Measurements from ENCODE around the gene ZNF710.

ZNF710 gene

GRCh38 chr15:90040618-90041017 is 39.5 kb downstream of the ZNF710 start:
- no peak for DNase-seq

GRCh38 chr15:90042356-90042755 is 41.2 kb downstream of the ZNF710 start:
- DNase-seq = no peak

GRCh38 chr15:90042766-90043529 is 41.8 kb downstream of the ZNF710 start:
- DNase-seq = no peak

GRCh38 chr15:90043530-90044010 is 42.4 kb downstream of the ZNF710 start:
- DNase-seq = no peak

- DNase-seq = no peak
These were observed 43.1 kb downstream of the ZNF710 start for GRCh38 chr15:90044191-90044590.

DNA sequence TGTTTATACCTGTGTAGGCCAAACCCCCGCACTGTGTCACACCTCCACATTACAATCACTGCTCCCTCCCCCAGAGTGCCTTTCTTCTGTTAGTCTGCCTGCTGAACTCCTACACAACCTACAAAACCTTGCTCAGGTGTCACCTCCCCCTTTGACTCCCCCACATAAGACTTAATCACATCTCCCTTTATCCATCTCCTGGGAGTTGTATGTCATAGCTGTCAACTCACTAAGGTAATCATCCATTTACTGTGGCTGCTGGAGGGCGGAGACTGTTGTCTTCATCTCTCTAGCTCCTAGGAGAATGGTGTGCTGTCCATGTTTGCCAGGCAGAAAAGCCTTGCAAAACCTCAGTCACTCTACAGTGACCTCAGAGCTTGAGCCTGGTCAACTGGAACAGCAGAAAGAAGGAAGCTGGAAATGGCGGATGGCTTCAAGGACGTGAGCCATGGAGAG is 43.8 kb downstream of the ZNF710 start:
- no peak for DNase-seq

- DNase-seq = no peak
These were observed 45.2 kb downstream of the ZNF710 start for GRCh38 chr15:90046289-90046688.

DNA sequence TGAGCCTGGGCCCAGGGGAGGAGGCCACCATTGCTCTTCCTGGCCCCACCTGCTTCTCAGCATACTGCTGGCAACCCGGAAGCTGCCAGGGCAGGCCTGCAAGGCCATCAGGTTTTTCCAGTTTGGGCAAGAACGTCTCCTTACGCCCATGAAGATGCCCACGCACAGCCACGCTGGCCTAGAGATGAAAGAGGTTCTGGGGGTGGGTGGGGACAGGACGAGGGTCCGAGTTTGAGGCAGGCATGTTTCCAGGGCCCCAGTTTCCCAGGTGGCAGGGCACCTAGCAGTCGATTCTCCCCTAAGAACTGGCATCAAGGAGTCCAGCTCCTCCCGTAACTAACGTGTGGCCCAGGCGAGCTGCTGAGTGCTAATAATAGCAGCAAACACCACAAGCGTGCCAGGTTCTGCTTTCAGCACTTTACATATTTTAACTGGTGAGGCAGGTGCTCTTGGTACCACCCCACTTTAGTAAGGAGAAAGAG is 45.8 kb downstream of the ZNF710 start:
- DNase-seq = no peak

GRCh38 chr15:90047956-90048575 is 46.9 kb downstream of the ZNF710 start:
- no peak for DNase-seq

GRCh38 chr15:90049030-90049429 is 47.9 kb downstream of the ZNF710 start:
- no peak for DNase-seq

- no peak for DNase-seq
These were observed 48.8 kb downstream of the ZNF710 start for GRCh38 chr15:90049666-90050604.

DNA sequence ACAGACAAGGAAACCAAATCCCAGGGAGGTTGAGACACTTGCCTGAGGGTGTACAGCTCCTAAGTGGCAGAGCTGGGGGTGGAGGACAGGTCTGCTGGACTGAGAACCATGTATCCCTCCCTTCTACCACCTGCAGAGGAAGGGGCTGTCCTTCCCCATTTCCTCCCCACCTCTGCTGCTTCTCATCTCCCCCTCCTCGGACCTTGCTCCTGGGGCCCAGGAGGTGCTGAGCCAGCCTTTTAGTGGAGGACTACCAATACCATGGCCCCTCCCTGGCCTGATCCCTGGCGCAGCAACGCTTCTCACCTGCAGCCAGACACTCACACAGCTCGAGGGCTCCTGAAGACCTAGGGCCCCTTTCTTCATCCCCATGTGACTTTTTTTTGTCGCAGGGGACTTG is 50.8 kb downstream of the ZNF710 start:
- DNase-seq = no peak

GRCh38 chr15:90053685-90054466 is 52.8 kb downstream of the ZNF710 start:
- no peak for DNase-seq

- no peak for DNase-seq
These were observed 53.5 kb downstream of the ZNF710 start for GRCh38 chr15:90054618-90055097.

DNA sequence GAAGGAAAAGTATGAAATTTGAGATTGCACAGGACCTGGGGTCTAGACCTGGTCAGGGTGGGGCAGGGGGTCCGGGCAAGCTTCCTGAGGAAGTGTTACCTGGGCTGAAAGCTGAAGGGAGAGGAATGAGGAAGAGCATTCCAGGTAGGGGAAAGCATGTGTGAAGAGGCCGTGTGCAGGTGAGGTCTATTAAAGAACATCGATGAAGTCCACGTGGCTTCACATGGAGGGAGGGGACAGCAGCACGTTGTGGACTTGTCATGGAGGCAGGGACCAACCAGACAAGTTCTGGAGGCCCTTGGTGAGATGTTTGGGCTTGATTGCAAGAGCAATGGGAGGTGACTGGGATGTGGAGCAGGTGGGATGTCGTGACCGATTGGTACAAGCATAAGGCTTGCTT is 54.1 kb downstream of the ZNF710 start:
- no peak for DNase-seq

DNA sequence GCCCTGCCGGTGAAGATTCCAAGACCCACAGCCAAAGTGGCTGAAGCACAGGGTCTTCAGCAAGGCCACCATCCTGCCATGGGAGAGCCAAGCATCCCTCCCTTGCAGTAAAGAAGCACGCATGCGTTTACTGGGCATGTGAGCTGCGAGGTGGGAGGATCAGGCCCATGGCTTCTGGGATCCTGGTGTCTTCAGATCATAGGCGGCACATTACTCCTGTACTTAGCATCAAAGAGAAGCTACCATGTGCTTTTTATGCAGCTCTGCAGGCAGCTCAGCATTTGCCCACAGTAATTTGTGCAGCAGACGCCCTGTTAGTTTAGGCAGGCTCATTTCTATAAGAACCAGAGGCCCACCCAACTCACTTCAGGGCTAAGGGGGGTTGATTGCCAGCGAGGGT is 55.4 kb downstream of the ZNF710 start:
- DNase-seq = no peak

- no peak for DNase-seq
These were observed 57.2 kb downstream of the ZNF710 start for GRCh38 chr15:90058308-90058707.

DNA sequence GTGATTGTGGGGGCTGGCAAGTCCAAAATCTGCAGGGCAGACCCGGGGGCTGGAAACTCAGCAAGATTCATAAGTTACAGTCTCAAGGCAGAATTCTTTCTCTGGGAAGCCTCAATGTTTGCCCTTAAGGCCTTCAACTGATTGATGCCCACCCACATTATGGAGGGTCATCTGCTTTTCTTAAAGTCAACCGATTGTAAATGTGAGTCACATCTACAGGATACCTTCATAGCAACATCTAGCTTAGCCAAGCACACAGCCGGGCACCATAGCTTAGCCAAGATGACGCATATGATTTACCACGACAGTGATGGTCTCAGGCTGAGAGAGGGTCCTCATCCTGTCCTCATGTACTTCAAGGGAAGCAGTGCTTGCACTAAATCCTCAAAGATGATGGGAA is 57.7 kb downstream of the ZNF710 start:
- DNase-seq = no peak

GRCh38 chr15:90059208-90059985 is 58.3 kb downstream of the ZNF710 start:
- peak; percentile 82 for DNase-seq

GRCh38 chr15:90060797-90061196 is 59.7 kb downstream of the ZNF710 start:
- no peak for DNase-seq

GRCh38 chr15:90062023-90062442 is 60.9 kb downstream of the ZNF710 start:
- peak; percentile 49 for DNase-seq
